GDM1 (cell line): ENCODE results near the gene DACT1.

ENCODE experiments used
- DNase-seq: peaks from one replicate; lab custom pipeline; 2025; lab: John Stamatoyannopoulos, UW

Gene DACT1

DNA sequence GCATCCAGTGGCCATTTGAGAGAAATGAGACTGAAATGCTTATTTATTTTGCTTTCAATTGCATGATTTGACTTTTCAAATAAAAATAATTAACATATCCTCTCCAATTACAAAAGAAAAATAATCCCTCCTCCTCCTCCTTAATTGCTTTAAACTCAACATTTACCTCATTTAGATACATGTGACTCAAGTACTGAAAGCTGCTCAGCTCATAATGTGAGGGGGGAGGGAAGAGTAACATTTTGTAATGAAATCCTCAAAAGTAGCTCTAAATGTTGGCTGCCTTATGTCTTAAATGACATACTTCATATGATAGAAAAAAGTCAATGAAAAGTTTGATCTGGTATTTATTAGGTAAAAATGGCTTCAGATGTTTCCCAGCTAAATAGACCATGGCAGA is 29.0 kb downstream of the DACT1 start:
- DNase-seq: no peak

DNA sequence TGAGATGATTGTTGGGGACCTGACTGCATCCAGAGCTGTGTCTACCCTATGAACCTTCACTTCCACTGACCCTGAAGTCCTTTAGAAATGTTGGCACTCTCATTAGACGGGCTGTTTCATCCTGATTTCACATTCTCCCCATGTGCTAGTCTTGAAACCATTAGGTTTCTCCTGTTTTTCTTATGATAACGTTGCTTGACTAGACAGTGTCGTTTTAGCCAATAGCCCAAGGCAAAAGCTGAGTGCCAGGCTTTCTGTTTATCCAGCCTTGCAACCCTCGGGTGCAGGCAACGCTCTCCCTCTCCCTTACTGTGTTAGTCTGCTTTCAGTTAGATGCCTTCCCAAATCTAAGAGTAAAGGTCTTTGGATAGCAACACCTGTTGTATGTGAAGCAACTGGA is 30.1 kb downstream of the DACT1 start:
- DNase-seq: no peak

DNA sequence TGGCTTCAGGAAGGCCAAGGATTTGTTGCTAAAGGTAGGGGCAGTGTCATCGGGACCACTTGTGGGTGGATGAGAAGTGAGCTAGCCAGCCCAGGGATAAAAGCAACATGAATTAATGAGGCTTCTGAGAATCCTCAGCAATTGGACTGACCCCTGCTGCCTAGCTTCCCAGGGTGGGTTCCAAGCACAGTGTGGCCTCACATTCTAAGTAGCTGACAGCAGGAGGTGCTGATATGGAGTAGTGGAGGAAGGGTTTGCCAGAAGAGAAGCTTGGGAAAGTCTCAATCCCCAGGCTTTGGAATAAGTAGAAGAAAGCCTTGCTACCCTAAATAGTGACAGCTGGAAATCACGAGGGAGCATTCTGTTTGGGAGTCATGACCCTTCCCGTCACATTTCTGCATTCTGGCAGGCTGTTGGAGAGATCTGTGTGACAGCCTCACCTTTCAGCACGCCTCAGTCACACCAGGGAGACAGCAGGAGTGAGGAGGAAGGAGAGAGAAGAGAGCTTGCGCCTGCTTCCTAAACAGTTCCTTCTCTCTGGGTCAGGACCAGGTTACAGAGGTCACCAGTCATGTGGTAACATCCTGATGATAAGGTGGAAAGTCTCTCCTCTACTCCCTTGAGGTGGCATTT is 31.2 kb downstream of the DACT1 start:
- no peak for DNase-seq

DNA sequence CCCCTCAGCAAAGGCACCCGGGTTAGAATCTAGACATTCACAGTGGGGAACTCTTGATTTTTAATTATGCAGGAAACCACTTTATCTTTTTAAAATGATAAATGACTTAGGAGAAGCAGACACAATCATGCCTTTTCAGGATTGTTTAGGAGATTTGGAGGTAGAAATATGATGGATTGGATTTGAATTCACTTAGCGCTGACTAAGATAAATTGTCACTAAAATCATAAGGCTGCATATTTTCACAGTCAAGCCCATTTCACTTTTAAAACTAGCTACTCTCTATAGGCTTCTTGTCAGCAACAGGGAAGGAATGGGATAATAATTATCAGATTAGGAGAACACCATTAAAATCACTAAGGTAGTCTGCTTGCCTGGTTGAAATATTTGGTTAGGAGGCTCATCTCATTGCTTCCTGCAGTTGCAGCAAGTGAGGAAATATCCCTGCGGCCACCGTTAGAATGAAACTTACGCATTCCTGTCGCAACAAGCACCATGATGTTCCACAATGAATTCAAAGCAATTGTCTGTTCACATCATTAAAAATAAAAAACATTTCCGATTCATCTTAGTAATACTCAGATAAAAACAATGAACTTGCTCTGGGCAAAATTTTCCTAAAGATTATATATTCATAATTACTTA is 31.9 kb downstream of the DACT1 start:
- DNase-seq: no peak

DNA sequence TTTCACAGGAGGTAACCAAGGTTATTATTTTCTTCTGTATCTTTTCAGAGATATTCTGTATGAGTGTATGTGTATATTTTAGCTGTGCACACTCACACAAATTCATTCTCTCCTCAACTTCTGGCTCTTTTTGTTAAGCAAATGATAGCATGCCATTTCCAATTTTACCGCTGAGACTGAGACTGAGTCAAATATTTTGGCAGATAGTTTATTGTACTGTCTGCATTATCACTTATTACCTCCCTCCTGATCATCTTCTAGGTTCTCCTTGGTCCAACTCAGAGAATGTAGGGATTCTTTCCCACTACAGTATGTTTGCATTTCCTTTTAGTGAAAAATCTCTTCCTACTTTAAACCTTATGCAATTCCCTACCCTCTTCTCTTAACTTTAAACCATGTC is 33.3 kb downstream of the DACT1 start:
- DNase-seq: no peak

DNA sequence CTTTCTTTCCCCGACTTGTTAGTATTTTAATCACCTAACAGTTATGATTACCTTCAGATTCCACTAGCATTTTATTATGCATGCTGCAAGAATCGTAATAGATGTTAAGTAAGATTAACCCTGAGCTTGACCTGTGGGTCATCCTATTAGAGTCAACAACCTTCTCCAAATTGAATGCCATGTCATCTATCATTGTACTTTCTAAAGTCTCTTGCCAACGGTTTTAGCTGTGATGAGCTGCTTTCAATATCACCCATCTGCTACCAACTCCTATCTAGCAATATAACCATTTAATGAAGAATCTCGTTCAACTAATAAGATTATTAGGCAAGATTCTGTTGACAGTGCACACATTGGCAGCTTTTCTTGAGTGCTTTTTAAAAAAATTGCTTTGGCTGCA is 33.7 kb downstream of the DACT1 start:
- DNase-seq: no peak

DNA sequence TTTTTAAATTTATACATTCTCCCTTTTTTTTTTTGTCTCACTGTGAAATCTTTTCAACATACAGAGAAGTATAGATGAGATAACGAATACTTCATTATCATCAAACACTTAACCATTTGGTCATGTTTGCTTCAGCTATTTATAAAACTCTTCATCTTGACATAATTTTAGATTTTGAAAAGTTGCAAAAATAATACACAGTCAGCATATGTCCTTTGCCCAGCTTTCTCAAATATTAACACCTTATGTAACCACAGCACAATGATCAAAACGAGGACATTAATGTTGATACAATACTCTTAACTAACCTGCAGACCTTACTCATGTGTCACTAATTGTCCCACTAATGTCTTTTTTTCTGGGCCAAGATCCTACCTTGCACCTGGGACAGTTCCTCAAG is 36.0 kb downstream of the DACT1 start:
- no peak for DNase-seq

DNA sequence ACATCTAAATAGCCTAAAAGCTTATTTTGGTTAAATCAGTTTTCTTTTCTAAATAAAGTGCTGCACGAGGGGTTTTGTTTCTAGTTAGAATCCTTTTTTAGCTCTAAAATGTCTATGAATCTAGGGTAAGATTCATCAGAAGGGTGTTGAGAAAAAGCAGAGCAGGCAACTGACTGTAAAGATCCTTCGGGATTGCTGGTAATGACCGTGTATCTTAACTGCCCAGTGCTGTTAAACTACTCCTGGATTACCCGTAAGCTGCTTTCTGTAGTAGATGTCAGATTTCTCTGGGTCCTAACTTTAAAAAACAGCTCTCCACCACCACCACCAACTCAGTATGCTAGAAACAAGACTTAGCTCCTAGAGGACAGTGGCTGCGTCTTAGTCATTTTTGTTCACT is 39.2 kb downstream of the DACT1 start:
- no peak for DNase-seq

DNA sequence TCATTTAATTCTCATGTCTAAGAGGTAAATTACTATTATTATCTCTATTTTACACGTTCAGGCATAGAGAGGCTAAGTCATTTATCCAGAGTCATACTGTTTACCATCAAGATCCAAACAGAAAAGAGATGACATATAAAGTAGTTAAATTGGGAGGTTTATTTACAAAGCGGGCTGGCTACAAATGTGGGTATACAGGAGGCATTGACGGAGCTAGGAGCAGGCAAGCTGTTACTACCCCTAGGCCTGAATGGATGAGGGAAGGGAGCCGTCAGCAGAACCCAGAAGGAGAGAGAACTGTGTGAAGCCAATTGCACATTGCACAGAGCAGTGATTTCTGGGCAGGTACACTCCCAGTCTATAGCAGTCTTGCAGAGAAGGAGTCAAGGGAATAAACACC is 39.8 kb downstream of the DACT1 start:
- DNase-seq: no peak

DNA sequence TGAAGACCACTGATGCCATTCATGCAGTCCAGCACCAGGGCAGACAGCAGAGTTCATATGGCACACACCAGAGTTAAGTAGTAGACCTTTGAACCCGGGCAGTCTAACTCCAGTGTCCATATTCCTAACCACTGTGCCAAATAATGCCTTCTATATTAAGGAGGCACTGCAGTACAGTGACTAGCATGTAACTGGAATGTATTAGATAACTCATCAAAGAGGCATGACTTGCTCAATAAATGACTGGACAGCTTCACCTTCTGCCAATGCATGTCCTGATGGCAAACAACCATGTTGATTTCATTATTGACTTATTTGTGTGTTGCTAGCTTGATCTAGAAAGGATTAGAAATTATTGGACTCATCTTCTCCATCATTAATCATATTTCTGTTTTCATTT is 40.2 kb downstream of the DACT1 start:
- no peak for DNase-seq

DNA sequence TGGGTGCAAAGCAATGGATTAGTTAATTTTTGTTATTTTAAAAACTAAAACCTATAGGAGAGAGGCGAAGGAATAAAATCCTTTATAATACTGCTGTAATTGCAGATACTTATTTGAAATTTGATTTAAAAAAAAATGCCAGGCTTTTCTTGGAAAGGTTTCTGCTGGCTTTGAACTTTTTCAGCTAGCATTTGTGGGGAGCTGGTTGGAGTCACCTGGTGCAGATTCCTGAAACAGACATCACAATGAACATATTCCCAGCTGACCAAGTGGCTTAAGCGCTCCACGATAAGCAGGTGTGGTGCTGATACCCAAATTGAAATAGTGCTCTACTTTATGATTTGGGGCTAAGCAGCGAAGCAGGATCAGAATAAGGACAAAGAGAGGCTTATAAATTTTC is 42.9 kb downstream of the DACT1 start:
- no peak for DNase-seq

DNA sequence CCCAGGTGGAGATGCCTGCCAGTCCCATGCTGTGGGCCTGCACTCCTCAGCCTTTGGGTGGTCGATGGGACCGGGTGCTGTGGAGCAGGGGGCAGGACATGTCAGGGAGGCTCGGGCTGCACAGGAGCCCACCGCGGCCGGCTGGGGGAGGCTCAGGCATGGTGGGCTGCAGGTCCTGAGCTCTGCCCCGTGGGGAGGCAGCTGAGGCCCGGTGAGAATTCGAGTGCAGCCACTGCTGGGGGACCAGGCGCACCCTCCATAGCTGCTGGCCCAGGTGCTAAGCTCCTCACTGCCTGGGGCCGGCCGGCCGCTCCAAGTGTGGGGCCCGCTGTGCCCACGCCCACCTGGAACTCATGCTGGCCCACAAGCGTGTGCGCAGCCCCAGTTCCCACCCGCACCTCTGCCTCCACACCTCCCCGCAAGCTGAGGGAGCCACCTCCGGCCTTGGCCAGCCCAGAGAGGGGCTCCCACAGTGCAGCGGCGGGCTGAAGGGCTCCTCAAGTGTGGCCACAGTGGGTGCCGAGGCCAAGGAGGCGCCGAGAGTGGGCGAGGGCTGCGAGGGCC is 49.6 kb downstream of the DACT1 start:
- no peak for DNase-seq

DNA sequence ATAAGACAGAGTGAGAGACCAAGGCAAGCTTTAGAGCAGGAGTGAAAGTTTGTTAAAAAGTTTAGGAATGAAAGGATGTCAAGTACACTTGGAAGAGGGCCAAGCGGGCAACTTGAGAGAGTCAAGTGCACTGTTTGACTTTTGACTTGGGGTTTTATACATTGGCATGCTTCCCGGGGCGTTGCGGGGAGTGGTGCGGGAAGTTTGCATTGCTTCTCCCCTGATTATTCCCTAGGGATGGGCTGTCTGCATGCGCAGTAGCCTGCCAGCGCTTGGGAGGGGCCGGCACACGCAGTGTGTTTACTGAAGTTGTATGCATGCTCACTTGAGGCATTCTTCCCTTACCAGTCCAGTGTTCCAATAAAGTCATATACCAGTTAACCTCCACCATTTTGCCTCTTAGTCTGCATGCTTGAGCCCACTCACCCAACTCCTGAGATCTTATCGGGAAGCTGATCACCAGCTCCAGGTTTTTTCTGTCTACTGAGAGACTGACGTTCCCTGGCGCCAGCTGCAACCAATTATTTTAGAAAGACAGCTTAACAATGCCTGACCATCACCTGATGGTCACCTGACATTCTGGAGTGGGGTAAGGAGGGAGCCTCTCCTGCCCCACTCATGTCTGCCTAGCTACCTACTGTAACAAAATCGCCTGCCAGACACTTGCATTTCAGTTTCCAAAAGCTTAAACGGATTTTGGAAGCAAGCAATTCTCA is 53.2 kb downstream of the DACT1 start:
- DNase-seq: no peak

DNA sequence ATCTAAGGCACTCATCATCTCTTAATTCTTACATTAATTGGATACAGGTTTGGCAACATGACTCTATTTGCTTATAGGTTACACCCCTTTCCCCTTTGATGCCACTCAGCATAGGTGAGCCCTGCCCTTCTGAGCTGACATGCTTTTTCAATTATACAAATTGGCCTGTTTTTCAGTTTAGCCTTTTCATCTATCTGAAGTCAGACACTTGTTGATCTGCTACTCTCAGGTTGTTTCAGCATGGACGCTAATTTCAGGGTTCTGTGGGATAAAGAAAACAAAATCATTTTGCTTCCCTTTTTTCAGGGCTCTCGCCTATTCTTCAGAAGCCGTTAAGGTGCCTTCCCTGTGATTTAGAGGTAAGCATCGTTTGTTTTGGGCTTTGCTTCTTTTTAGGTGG is 55.3 kb downstream of the DACT1 start:
- DNase-seq: no peak

DNA sequence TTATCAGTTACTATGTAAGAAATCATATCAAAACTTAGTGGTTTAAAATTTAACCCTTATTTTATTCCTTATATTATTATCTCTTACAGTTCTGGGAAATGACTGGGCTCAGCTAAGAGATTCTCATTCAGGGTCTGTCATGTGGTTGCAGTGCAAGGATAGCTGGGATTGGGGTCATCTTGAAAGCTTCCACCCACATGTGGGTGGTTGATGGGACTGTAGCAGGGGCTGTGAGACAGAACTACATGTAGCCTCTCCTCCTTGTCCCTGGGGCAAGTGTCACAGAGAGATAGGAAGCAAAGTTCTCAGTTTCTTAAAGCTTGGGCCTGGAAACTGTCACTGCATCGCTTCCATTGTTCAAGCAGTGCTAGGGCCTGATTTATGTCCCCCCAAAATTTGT is 57.8 kb downstream of the DACT1 start:
- no peak for DNase-seq

DNA sequence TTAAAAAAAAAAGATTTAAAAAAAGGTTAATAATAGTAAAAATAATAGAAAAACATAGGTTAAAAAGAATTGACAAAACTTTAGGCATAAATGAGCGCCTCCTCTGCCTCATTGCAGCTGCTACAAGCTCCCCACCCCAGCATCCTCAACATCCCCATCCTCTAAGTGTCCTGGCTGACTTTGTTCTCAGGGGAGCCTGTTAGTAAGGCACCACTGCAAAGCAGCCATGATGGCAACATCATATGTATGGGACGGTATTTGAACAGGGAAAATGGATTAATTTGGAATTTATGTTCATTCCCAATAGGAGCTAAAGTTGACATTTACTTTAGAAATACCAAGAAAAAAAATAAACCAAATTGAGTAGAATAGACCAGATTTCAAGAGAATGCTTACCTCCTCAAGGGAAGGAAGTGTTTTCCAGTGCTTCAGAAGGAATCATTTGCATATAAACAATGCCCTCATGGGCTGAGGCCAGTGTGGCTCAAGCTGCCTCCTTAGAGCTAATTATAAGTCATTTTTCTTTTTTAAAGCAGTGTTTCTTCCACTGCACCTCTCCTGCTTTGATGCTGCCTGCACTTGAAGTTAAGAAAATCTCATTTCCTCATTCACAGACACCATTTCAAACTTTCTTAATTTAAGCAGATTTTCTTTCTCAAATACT is 59.6 kb downstream of the DACT1 start:
- DNase-seq: no peak
